HCT116 (cell line): ENCODE measurements around the gene SCAF4.

Experiments
- ELF1 ChIP-seq: IDR thresholded peaks from 2 replicates; pipeline ENCODE4 v1.6.1; 2012; ENCODE audit warnings: low read depth, borderline replicate concordance
- EZH2phosphoT487 ChIP-seq: fragments of 200-600 bp; IDR thresholded peaks from 2 replicates; pipeline ENCODE4 v1.6.1; 2018; ENCODE audit warnings: antibody characterized with exemption, borderline replicate concordance
- TCF7L2 ChIP-seq: IDR thresholded peaks from 2 replicates; pipeline ENCODE4 v1.7.0; 2011; ENCODE audit warnings: borderline replicate concordance, inconsistent platforms; ENCODE audit not compliant: insufficient read depth, insufficient read length; ENCODE audit errors: extremely low read depth
- TF ChIP-seq, protein P1 (sequence below), 3 experiments: fragments of 200-600 bp in 1 of 3; sonication (generic) in 1 of 3; IDR thresholded peaks in 2 of 3; conservative IDR thresholded peaks in 1 of 3; 2 replicates each; pipeline ENCODE4 v1.5.1; 2012 to 2017; ENCODE audit warnings: low read depth in 2 of 3, low read length in 2 of 3, antibody characterized with exemption in 1 of 3, borderline replicate concordance in 1 of 3, control low read depth in 1 of 3, mild to moderate bottlenecking in 1 of 3, mixed read lengths in 1 of 3, mixed run types in 1 of 3, moderate library complexity in 1 of 3; ENCODE audit not compliant: insufficient read depth in 1 of 3
- TF ChIP-seq, protein P2 (sequence below): IDR thresholded peaks from 2 replicates; pipeline ENCODE4 v1.6.1; 2012

DNA sequence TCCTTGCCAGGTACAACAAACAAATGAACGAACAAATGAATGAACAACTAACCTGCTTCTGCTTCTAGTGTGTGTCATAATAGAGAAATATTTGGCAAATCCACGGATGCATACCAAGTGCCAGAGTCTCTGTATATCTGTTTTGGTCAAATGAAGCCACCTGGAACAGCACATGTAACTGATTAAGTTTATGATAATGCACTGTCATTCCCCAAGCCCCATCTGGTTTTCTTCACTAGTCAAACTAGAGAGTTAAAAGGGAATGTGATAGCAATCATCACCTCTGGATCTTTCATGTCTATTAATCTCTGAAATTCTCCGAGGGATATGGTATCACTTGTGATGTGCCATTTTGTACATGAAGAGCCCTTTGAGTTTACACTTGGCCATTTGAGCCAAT lies 21.0 kb upstream of the SCAF4 start:
- TF ChIP-seq, protein P1, sequence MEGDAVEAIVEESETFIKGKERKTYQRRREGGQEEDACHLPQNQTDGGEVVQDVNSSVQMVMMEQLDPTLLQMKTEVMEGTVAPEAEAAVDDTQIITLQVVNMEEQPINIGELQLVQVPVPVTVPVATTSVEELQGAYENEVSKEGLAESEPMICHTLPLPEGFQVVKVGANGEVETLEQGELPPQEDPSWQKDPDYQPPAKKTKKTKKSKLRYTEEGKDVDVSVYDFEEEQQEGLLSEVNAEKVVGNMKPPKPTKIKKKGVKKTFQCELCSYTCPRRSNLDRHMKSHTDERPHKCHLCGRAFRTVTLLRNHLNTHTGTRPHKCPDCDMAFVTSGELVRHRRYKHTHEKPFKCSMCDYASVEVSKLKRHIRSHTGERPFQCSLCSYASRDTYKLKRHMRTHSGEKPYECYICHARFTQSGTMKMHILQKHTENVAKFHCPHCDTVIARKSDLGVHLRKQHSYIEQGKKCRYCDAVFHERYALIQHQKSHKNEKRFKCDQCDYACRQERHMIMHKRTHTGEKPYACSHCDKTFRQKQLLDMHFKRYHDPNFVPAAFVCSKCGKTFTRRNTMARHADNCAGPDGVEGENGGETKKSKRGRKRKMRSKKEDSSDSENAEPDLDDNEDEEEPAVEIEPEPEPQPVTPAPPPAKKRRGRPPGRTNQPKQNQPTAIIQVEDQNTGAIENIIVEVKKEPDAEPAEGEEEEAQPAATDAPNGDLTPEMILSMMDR (IDR thresholded peaks at IDR 0.05 in 2 of 3, conservative IDR thresholded peaks at IDR 0.05 in 1 of 3; ENCODE audit: borderline replicate concordance in 1 of 3, insufficient read depth in 1 of 3, low read depth in 2 of 3, low read length in 2 of 3): no peak
- TF ChIP-seq, protein P2, sequence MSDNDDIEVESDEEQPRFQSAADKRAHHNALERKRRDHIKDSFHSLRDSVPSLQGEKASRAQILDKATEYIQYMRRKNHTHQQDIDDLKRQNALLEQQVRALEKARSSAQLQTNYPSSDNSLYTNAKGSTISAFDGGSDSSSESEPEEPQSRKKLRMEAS: no peak
- TF ChIP-seq ELF1: no peak
- TF ChIP-seq TCF7L2: no peak
- no peak for TF ChIP-seq EZH2phosphoT487
